BE2C (cell line): ENCODE results near the gene FAM168B.
A peak's percentile ranks its signal among the peaks of the same experiment; 100 is the strongest.

Experiments
- DNase-seq: peaks from one replicate; pipeline ENCODE4 v3.0.0-alpha.2; 2020
- H3K27me3 ChIP-seq: fragments of 250-450 bp; sonication (Bioruptor Pico); 2 replicates; pipeline ENCODE4 v1.5.1; 2020; ENCODE audit warnings: mild to moderate bottlenecking
- H3K36me3 ChIP-seq: fragments of 250-450 bp; sonication (Bioruptor Pico); 2 replicates; pipeline ENCODE4 v1.5.1; 2020; ENCODE audit warnings: mild to moderate bottlenecking
- H3K4me1 ChIP-seq: fragments of 250-450 bp; sonication (Bioruptor Pico); 2 replicates; pipeline ENCODE4 v1.5.1; 2020
- H3K4me3 ChIP-seq: 2 replicates; pipeline ENCODE4 v1.5.1; 2011; ENCODE audit warnings: low read depth, low read length
- H3K9me3 ChIP-seq: fragments of 250-450 bp; sonication (Bioruptor Pico); 2 replicates; pipeline ENCODE4 v1.5.1; 2020
- TF ChIP-seq, protein P1 (sequence below): IDR thresholded peaks from 2 replicates; pipeline ENCODE4 v1.5.1; 2012; ENCODE audit warnings: mild to moderate bottlenecking, low read depth, low read length

FAM168B gene

DNA sequence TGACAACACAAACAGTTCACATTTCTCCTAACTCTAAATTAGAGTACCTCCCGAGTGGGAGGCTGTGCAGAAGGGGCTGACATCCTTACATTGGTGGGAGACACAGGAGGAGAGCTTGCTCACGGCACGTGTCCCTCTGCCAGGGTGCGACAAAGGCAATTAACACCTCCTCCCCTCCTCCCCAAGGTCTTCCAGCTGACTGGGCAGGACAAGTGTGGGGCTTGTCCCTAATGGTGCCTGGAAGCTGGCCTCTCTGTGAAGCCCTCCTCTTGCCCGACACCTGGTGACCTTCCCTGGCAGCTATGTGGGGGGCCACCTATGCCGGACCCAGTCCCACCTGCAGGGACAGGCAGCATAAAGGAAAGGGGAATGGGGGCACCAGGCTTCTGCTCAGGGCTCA is 57.0 kb downstream of the FAM168B start:
- H3K9me3 ChIP-seq, result no peaks in the 10 kb centered on the region
- TF ChIP-seq, protein P1, sequence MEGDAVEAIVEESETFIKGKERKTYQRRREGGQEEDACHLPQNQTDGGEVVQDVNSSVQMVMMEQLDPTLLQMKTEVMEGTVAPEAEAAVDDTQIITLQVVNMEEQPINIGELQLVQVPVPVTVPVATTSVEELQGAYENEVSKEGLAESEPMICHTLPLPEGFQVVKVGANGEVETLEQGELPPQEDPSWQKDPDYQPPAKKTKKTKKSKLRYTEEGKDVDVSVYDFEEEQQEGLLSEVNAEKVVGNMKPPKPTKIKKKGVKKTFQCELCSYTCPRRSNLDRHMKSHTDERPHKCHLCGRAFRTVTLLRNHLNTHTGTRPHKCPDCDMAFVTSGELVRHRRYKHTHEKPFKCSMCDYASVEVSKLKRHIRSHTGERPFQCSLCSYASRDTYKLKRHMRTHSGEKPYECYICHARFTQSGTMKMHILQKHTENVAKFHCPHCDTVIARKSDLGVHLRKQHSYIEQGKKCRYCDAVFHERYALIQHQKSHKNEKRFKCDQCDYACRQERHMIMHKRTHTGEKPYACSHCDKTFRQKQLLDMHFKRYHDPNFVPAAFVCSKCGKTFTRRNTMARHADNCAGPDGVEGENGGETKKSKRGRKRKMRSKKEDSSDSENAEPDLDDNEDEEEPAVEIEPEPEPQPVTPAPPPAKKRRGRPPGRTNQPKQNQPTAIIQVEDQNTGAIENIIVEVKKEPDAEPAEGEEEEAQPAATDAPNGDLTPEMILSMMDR, result no peak
- DNase-seq, result no peak
- H3K4me1 ChIP-seq, result no peaks in the 10 kb centered on the region
- no peak overlapping the region for H3K4me3 ChIP-seq
- H3K27me3 ChIP-seq, result peaks cover 5% of the 10 kb centered on the region; the same call in 1 of the 2 replicates
- H3K36me3 ChIP-seq, result no peaks in the 10 kb centered on the region

DNA sequence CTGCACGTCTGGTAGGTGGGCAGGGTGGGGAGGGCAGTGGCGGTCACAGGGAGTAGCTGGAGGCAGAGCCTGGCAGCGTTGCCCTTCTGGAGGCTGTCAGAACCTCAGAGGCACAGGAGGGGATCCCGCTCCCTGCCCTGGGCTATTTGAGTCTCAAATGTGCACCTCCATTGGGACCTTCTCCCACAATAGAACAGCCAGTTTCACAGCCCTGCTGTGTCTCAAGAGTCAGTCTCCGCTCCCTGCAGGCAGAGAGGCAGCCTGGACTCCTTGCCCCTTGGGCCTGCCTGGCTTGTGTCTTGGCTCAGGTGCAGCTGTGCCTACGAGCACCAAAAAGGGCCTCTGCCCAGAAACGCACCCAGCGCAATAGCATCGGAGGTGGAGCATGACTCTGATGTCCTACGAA is 57.4 kb downstream of the FAM168B start:
- Histone ChIP-seq H3K27me3 (peaks cover 5% of the 10 kb centered on the region; the same call in 1 of the 2 replicates), H3K4me3 (no peak overlapping the region), H3K36me3 (no peaks in the 10 kb centered on the region), H3K4me1 (no peaks in the 10 kb centered on the region), H3K9me3 (no peaks in the 10 kb centered on the region)
- DNase-seq, result no peak
- TF ChIP-seq, protein P1, result no peak

DNA sequence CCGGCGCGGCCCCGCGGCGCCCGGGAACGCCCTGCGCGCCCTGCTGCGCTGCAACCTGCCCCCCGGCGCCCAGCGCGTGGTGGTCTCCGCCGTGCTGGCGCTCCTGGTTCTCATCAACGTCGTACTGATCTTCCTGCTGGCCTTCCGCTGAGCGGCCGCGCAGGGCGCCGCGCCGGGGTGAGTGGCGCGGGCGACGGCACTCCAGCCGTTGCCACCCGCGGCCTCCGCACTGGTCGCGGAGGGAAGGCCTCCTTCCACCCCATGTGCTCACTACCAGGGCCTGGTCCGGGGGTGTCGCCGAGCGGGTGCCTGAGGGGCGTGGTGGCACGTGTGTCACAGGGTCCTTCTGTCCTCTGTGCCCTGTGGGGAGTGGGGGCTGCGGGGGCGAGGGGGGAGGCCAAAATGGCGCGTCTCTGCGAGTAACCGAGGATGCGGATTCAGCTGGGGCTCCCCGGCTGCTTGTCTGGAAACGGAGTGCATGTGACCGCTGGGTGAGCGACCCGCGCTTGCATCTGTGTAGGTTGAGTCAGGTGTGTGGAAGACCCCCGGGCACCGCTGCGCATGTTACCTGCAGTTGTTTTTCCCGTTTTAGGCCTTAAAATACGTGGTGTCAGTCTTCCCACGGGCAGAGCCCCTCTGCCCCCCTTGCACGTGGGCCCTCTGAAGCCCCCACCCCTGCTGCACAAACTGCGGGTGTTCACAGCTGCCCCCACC is 58.0 kb downstream of the FAM168B start:
- Histone ChIP-seq H3K4me1 (no peaks in the 10 kb centered on the region), H3K36me3 (no peaks in the 10 kb centered on the region), H3K9me3 (no peaks in the 10 kb centered on the region), H3K27me3 (peaks cover 5% of the 10 kb centered on the region; the same call in 1 of the 2 replicates), H3K4me3 (no peak overlapping the region)
- no peak for DNase-seq
- TF ChIP-seq, protein P1, result no peak

DNA sequence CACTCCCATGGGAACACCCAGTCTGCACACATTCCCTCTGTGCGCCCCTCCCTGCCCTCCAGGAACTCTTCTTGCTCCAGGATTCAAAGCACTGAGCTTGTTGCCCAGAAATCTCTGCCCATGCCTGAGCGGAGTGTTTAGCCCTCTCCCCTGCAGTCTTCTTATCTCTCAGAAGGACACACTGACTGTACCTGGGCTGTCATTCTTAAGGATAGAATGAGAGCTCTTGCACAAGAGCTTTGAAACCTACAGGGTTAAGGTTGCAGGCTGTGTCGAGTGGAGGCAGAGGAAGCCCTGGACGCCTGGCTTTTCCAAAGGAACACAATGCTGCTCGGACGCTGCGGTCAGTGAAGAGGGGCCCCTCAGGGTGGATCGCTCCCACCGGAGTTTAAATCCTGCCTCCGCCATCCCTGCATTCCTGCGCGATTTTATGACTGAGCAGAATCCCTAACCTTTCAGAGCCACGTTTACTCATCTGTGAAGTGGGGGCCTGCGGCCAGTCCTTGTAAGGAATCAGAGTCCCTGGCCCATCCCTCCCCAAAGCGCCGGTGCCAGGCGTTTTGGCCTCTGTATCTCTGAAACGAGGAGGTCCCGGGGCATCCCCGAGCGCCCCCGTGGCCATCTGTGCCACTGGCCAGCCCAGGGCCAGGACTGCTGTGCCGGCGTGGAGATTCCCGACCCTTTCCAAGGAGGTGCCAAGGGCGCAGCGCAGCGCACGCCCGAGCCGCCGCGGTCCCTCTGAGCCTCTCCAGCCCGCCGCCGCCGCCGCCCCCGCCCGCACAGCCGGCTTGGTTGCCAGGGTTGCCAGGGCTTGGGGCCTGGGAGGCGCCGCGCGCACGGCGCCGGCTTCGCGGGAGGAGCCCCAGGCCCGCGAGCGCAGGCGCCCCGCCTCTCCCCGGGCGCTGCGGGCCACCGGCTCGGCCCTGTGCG is 58.9 kb downstream of the FAM168B start:
- peak; percentile 38 for DNase-seq

DNA sequence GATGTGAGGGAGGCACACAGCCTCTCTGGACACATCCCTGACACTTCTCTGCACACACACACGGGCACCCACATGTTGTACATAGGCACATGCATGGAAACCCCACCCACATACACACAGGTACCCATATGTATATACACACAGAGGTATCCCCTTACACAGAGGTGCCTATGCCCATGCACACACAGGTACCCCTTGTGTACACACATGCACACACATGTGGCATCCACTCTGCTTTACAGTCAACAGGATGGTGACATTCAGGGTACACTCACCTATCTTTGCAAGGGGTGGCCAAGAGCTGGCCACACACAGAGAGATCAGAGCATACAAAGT is 59.5 kb downstream of the FAM168B start:
- Histone ChIP-seq H3K27me3 (peaks cover 5% of the 10 kb centered on the region; the same call in 1 of the 2 replicates), H3K4me3 (no peak overlapping the region)

More for the DNA sequence above, 58.9 kb downstream of the FAM168B start:
- TF ChIP-seq, protein P1, result no peak
- Histone ChIP-seq H3K4me3 (peak overlapping the region; percentile 22), H3K36me3 (no peaks in the 10 kb centered on the region), H3K27me3 (peaks cover 5% of the 10 kb centered on the region; the same call in 1 of the 2 replicates), H3K9me3 (no peaks in the 10 kb centered on the region), H3K4me1 (no peaks in the 10 kb centered on the region)

More for the DNA sequence above, 59.5 kb downstream of the FAM168B start:
- TF ChIP-seq, protein P1, result no peak
- Histone ChIP-seq H3K4me1 (no peaks in the 10 kb centered on the region), H3K9me3 (no peaks in the 10 kb centered on the region), H3K36me3 (no peaks in the 10 kb centered on the region)
- DNase-seq, result no peak
